Right atrium auricular region (tissue), 2 donors: ENCODE measurements around the gene ZNF84. TPM values are rescaled to one million over a fixed set of nuclear protein-coding genes. Genes with fewer than 3 reads are reported as not detected.

Experiments used
- DNase-seq: peaks from one replicate; pipeline ENCODE4 v3.0.0-alpha.2; 2019; ENCODE audit warnings: low spot score
- H3K27ac ChIP-seq, 2 donors: fragments of 200-600 bp; sonication (generic); 1 replicate in 1 of 2; 2 replicates in 1 of 2; pipeline ENCODE4 v1.5.1; 2016 to 2019
- H3K27me3 ChIP-seq, 2 donors: fragments of 200-600 bp; sonication (generic); one replicate each; pipeline versions ENCODE4 v1.5.1 to v1.6.0; 2017 to 2019
- H3K36me3 ChIP-seq: fragments of 200-600 bp; sonication (generic); one replicate; pipeline ENCODE4 v1.5.1; 2016
- H3K4me1 ChIP-seq, 2 donors: fragments of 200-600 bp; sonication (generic); one replicate each; pipeline versions ENCODE4 v1.5.1 to v1.6.0; 2017 to 2019
- H3K4me3 ChIP-seq, 2 donors: fragments of 200-600 bp; sonication (generic); 1 replicate in 1 of 2; 2 replicates in 1 of 2; pipeline ENCODE4 v1.5.1; 2017 to 2019; ENCODE audit warnings: mild to moderate bottlenecking in 1 of 2, moderate library complexity in 1 of 2
- H3K9me3 ChIP-seq, 2 donors: fragments of 200-600 bp; sonication (generic); one replicate each; pipeline ENCODE4 v1.5.1; 2019
- CTCF ChIP-seq, 2 donors: fragments of 200-600 bp; sonication (generic); IDR thresholded peaks; one replicate each; pipeline ENCODE4 v1.5.1; 2019; ENCODE audit warnings: antibody characterized with exemption in 2 of 2
- total RNA-seq, 2 donors: library from RNA; depleted of rRNA; stranded (reverse); fragments of >200 nt; gene quantifications; one replicate each; pipeline ENCODE4 v1.1.0, GENCODE V29; 2016

Gene ZNF84
- total RNA-seq, 2 donors from 2014 or later = 8.5 to 10.1 TPM

- Histone ChIP-seq H3K9me3 (peaks cover 21 to 49% of the 10 kb centered on the region in 2 donors), H3K36me3 (peaks cover 25% of the 10 kb centered on the region)
Measured at GRCh38 chr12:133038118-133038709, 905 bp downstream of the ZNF84 start.

DNA sequence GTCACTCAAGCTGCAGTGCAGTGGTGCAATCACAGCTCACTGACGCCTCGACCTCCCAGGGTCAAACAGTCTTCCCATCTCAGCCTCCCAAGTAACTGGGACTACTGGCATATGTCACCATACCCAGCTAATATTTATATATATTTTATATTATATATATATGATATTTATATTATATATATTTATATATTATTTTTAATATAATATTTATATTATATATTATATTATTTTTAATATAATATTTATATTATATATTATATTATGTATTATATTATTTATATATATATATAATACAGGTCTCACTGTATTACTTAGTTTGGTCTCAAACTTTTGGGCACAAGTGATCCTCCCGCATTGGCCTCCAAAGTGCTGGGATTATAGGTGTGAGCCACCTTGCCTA is 9.4 kb downstream of the ZNF84 start:
- peaks cover 74 to 100% of the 10 kb centered on the region in 2 donors for H3K9me3 ChIP-seq
- no peak for TF ChIP-seq CTCF (IDR thresholded peaks at IDR 0.05)
- no peak for DNase-seq
- H3K4me3 ChIP-seq = no peak overlapping the region
- no peaks in the 10 kb centered on the region for H3K4me1 ChIP-seq
- peaks cover 98% of the 10 kb centered on the region for H3K36me3 ChIP-seq
- no peaks in the 10 kb centered on the region for H3K27me3 ChIP-seq
- H3K27ac ChIP-seq = no peak overlapping the region

More at GRCh38 chr12:133038118-133038709, 905 bp downstream of the ZNF84 start:
- DNase-seq = no peak
- H3K27me3 ChIP-seq = no peaks in the 10 kb centered on the region
- H3K4me3 ChIP-seq = peak overlapping the region; percentile 59 to 67
- H3K27ac ChIP-seq = peak overlapping the region; percentile 85 to 91
- TF ChIP-seq CTCF (IDR thresholded peaks at IDR 0.05) = no peak
- peaks cover 0 to 7% of the 10 kb centered on the region in 2 donors for H3K4me1 ChIP-seq

DNA sequence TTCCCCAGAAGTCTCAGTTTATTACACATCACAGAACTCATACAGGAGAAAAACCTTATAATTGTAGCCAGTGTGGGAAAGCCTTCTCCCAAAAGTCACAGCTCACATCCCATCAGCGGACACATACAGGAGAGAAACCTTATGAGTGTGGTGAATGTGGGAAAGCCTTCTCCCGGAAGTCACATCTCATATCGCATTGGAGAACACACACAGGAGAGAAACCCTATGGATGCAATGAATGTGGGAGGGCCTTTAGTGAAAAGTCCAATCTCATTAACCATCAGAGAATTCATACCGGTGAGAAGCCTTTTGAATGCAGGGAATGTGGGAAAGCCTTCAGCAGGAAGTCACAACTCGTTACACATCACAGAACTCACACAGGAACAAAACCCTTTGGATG is 20.1 kb downstream of the ZNF84 start:
- DNase-seq = no peak
- Histone ChIP-seq H3K4me3 (no peak overlapping the region), H3K4me1 (no peaks in the 10 kb centered on the region), H3K27me3 (no peaks in the 10 kb centered on the region), H3K9me3 (peaks cover 75 to 100% of the 10 kb centered on the region in 2 donors), H3K27ac (no peak overlapping the region), H3K36me3 (peaks cover 53% of the 10 kb centered on the region)
- TF ChIP-seq CTCF (IDR thresholded peaks at IDR 0.05) = no peak

- H3K4me1 ChIP-seq = no peaks in the 10 kb centered on the region
- no peaks in the 10 kb centered on the region for H3K27me3 ChIP-seq
- DNase-seq = no peak
- peaks cover 43% of the 10 kb centered on the region for H3K36me3 ChIP-seq
- H3K9me3 ChIP-seq = peaks cover 73 to 100% of the 10 kb centered on the region in 2 donors
- no peak overlapping the region for H3K4me3 ChIP-seq
- no peak for TF ChIP-seq CTCF (IDR thresholded peaks at IDR 0.05)
- H3K27ac ChIP-seq = no peak overlapping the region
Measured at GRCh38 chr12:133058203-133059113, 21.1 kb downstream of the ZNF84 start.

DNA sequence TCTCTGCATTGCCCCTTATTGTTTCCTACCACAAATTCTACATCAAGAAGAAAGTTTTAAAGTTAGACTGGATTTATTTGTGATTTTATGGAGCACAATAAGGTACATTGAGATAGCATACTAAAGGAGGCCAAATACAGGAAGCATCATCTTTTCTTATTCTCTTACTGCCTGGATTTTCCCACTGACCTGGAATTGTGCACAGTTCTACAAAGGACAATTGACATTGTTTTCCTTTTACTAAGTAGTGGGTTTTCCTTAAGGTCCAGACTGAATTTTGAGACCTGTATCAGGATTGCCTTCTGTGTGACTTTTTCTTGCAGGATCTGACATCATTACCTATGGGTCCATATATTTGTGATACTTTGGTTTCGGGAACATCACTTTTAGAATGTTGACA is 24.6 kb downstream of the ZNF84 start:
- DNase-seq = no peak
- no peak for TF ChIP-seq CTCF (IDR thresholded peaks at IDR 0.05)
- Histone ChIP-seq H3K36me3 (peaks cover 11% of the 10 kb centered on the region), H3K4me1 (no peaks in the 10 kb centered on the region), H3K4me3 (no peak overlapping the region), H3K27ac (no peak overlapping the region), H3K27me3 (no peaks in the 10 kb centered on the region), H3K9me3 (peaks cover 91 to 100% of the 10 kb centered on the region in 2 donors)
